ENCODE measurements around the gene PDE4D. TPM values are rescaled to one million over a fixed set of nuclear protein-coding genes. Genes with fewer than 3 reads are reported as not detected.

PDE4D gene
- polyA plus RNA-seq, 1 donor, result 23.1 TPM

- no peak for DNase-seq
Observed at GRCh38 chr5:59037941-59038797, 855.4 kb downstream of the PDE4D start.

- no peak for DNase-seq
Observed at GRCh38 chr5:59037453-59037852, 856.1 kb downstream of the PDE4D start.

DNA sequence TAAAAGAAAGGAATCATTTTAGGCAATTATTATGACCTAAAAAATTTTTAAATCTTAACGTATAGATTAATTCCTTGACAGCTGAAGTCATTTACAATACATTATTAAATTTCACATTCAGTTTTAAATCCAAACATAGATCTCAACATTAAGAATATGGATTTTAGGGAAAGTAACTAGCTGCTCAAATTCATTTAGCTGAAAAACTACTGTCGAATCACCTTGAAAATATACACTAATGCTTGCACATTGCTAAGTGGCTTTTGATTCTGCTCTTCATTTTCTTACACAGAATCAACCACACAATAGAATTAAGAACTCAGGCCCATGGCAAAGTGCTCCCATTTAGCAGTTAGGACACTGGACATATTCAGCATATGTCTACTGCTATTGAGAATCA is 856.5 kb downstream of the PDE4D start:
- no peak for DNase-seq

DNA sequence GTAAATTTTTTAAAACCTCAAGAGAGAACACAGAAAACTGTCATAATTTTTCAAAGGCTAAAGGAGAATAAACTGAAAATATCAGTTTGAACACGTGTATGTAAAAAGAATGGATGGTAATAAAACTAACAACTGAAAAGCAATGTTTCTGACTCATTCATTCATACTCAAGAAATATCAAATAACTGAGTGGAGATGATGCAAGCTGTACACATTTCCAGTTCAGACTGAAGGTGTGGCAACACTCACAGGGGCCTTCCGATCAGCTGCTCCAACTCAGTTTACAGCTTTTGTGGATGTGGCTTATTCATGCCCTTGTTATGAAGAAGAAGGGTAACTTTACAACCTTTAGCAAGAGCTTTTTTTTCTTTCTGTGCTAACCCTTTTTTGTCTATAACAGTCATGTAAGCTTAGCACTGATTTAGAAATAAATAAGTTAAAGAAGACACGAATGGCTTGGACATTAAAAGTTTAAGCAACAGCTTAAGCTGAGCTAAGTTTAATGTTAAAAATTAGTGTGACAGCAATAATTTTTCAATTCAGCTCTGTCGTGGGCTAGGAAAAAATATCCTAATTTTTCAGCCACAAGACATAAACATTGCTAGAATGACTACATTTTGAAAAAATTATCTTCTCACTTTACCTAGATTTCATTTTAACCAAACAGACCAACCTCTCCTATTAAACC is 857.1 kb downstream of the PDE4D start:
- DNase-seq, result no peak

- DNase-seq, result no peak
Observed at GRCh38 chr5:59035681-59036080, 857.8 kb downstream of the PDE4D start.

GRCh38 chr5:59034498-59035186 is 858.9 kb downstream of the PDE4D start:
- DNase-seq, result peak; percentile 44

DNA sequence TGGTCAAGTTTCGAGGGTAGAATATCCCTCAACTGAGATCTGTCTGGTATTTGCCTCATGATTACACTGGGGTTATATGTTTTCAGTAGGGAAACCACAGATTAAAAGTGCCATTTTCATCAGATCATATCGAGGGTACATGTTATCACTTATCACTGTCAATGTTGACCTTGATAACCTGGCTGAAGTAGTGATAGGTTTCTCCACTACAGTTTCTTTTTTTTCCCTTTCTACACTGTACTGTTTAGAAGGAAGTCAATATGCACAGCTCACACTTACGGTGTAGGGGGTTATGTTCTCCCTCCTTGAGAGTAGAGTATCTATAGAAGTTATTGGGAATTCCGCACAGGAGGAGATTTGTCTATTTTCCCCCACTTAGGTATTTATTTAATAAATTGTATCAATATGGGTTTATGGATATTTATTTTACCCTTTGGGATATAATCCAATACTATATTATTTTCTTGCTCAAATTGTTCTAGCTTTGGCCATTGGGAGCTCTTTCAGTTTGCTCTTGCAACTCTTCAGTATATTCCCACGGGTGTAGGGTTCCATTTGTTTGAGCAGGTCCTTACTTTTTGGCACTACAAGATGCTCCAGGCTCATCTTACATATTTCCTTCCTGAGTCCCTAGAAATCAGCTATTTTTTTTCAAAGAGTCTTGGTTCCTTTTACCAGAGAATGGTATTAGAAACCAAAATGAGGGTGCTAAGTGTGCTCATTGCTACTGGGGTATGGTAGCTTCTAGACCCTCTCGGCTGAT is 866.2 kb downstream of the PDE4D start:
- DNase-seq, result no peak

- no peak for DNase-seq
Observed at GRCh38 chr5:59025734-59026133, 867.8 kb downstream of the PDE4D start.

DNA sequence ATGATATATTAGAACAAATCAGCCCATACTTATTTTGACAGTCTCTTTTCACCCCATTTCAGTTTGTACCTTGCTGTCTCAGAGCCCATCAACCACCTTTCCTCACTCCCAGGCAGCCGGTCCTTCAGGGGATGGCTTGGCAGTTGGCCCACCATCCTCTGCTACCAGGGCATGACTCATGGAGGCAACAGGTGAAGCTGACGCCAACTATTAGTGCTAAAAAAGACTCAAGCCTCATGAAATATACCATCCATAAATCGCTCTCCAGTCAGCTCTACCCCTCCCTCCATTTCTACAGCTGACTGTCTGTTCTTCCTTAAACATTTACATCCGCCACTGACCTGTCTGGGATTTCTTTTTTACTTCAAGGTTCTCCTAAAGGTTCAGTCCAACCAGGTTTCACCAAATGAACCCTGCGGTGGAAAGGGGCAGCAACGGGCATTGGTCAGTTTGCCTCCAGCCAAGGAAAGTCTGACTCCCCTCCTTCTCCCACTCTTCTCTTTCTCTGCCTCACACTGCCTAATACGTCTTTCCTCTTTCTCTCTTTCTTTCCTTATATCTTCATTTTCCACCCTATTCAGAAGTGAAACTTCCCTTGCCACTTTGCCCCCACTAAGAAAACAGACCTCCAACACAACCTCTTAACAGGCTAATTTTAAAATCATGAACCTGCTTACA is 871.5 kb downstream of the PDE4D start:
- DNase-seq, result no peak

DNA sequence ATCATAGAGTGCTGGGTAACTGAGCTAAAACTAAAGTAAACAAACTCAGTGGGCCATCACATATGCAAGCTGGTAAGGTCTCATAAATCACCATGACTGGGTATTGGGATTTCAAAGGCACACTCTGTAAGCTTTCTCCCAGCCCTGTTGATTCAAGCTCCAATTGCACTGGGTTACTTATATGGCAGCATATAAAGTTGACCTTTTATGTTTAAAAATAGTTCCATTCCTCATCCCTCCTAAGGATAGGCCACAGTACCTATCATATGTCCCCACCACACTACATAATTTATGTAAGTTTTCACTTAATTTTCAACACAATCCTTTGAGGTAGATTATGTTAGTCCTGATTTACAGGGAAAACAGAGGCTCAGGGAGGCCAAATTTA is 872.2 kb downstream of the PDE4D start:
- peak; percentile 78 for DNase-seq

DNA sequence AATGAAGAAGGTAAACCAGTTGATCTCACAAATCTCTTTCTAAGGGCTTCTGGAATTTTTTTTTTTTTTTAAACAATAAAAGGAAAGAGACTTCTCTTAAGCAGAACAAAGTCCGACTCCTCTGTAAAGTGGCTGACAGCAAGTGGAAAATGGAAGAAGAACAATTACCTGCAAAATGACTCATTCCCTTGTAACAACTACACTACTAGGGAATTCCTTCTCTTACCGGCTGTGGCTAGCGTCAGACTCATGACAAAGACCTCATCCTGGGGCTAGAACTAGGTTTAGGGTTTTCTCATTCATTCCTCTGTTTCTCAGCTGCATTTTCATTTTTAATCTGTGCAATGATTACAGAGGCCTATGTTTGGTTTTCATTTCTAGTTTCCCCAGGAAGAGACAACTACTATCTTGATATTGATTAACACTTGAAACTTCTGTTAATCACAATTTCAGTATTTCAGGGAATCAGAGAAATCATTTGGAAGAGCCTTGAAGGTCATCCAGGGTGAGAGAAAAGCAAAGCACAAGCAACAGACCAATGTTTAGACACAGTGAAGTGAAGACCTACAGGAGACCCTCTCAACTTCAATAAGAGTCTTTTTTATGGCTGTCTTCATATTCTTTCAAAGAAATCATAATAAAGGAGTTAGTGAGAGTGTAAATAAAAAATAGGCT is 872.8 kb downstream of the PDE4D start:
- DNase-seq, result no peak

DNA sequence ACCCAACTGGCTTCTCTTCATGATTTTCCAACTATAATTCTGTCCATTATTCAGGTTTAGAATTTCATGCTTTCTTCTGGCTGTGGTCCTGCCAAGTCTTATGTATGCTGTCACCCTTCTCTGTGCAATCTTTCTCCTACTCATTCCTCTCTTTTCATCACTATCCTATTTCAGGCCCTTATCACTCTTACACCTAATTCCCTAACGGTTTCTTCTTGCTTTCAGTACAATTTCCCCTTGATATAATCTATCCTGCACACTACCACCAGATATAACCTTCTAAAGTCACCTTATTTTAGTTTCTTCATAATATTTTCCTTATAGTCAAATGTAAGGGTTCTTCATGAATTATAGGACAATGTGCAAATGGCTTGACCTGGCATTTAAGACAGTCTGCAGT is 874.4 kb downstream of the PDE4D start:
- DNase-seq, result no peak

GRCh38 chr5:59016925-59017324 is 876.6 kb downstream of the PDE4D start:
- no peak for DNase-seq

DNA sequence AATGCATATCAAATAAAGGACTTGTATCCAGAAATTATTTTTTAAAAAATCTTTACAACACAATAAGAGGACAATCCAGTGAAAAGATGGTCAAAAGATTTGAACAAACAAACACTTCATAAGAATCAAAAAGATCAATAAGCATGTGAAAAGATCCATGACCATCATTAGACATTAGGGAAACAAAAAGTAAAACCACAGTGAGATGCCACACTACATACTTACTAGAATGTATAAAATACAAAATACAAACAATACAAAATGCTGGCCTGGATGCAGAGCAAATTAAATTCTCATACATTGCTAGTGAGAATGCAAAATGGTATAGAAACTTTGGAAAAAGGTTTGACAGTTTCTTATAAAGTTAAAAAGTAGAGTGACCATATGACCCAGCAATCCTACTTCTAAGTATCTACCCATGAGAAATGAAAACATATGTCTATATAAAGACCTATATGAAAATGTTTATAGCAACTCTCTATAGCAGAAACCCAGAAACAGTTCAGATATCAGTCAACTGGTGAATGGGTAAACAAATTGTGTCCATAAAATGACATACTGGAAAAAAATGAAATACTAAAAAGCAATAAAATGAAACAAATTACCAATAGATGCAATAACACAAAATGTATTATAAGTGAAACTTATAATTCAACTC is 884.6 kb downstream of the PDE4D start:
- DNase-seq, result no peak

DNA sequence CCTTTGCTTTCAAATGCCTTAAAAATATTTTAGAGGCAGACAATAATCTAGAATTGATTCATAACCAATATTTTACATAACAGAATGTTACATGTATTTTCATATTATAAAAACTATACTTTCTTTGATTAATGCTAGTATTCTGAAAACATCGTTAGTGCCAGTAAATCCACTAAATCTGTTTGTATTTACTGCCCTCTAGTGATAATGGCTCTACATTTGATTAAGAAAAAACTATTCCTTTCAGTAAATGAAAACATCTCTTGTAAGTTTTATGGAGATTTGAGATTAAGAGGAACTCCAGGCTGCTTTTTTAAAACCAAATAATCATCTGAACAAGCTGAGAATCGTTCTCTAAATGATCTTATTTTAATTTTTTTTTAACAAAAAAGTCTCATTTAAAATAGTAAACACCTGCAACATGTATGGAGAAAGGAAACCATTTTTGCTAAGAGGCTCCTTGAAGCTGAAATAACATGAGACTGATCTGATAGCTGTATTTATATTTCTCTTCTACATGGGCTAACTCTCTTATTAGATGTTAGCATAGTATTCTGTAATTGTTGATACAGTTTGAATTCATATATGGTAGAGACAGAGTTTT is 886.0 kb downstream of the PDE4D start:
- peak; percentile 35 for DNase-seq

DNA sequence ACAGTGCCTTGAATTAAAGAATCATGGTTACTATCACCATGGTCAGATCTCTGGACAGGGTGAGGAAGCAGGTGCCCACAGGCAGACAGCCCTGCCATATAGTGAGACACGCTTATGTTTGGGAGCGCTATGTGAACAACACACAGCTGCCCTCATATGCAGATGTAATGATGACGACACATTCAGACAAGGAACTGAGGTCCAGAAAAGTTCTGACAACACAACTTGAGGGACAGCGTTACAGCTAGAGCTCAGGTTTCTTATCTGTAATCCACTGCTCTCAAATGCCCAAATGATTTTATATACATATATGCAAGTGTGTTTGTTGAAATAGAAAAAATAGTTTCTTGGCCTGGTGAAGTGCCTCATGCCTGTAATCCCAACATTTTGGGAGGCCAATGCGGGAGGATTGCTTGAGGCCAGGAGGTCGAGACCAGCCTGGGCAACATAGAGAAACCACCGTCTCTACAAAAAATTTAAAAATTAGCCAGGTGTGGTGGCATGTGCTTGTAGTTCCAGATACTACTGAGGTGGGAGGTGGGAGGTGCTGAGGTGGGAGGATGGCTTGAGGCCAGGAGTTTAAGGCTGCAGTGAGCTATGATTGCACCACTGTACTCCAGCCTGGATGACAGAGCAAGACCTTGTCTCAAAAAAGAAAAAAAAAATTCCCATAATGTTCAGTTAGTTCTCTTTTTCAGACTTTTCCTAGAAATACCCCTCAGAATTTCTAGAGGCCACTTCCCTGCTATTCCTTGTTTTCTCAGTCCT is 887.4 kb downstream of the PDE4D start:
- no peak for DNase-seq

GRCh38 chr5:59003641-59004040 is 889.9 kb downstream of the PDE4D start:
- DNase-seq, result no peak

- DNase-seq, result no peak
Observed at GRCh38 chr5:59003124-59003523, 890.4 kb downstream of the PDE4D start.

DNA sequence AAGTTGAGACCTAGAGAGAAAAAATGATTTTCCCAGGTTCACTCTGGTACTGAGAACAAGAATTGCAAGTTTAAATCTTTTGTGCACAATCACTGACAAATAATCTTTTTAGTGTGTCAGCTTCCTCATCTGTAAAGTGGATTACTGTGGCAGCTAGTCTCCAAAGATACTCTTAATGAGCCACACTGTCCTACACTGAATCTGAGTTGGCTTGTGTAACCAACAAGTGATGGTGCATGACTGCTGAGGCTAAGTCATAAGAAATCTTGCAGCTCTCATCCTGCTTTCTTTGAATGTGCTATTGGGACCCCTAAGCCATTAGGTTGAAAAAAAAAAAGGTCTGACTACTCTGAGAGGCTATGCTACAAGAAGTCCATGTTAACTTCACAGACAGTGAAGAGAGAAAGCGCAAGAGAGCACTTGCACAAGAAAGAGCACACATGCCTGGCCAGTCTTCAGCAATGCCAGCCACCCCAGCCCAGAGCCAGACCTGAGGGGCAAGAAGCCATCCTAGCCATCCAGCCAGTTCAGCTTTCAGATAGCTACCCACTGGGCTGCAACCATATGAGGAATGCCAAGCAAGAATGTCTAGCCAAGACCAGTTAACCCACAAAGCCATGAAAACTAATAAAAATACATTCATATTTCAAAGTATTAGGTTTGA is 891.2 kb downstream of the PDE4D start:
- DNase-seq, result no peak

Data from left kidney (tissue), 2 donors.